ENCODE measurements around the gene IL22RA2. TPM values are rescaled to one million over a fixed set of nuclear protein-coding genes. Genes with fewer than 3 reads are reported as not detected.

The IL22RA2 gene
- total RNA-seq, 2 donors from 2014 or later, result not detected

- WGBS, result 88% methylated on average over 3 of the region's 3 CpGs
- intact Hi-C loops (cut with DNase I), result no loop called here
- Histone ChIP-seq H3K36me3 (no peaks in the 10 kb centered on the region), H3K27me3 (replicated peaks; ENCODE audit: insufficient read depth) (no peaks in the 10 kb centered on the region), H3K4me3 (no peak overlapping the region), H3K27ac (no peak overlapping the region), H3K9me3 (no peaks in the 10 kb centered on the region), H3K4me1 (replicated peaks) (no peaks in the 10 kb centered on the region)
- TF ChIP-seq POLR2A (IDR thresholded peaks at IDR 0.05) (no peak), POLR2AphosphoS5 (IDR thresholded peaks at IDR 0.05) (no peak), CTCF (IDR thresholded peaks at IDR 0.05) (no peak)
- no peak for DNase-seq (ENCODE audit: low spot score)
These were observed 68.5 kb downstream of the IL22RA2 start for GRCh38 chr6:137104926-137105325.

GRCh38 chr6:137102851-137103492 is 70.5 kb downstream of the IL22RA2 start:
- Histone ChIP-seq H3K9me3 (no peaks in the 10 kb centered on the region), H3K4me3 (no peak overlapping the region), H3K27me3 (replicated peaks; ENCODE audit: insufficient read depth) (no peaks in the 10 kb centered on the region), H3K4me1 (replicated peaks) (no peaks in the 10 kb centered on the region), H3K27ac (no peak overlapping the region), H3K36me3 (no peaks in the 10 kb centered on the region)
- DNase-seq (ENCODE audit: low spot score), result no peak
- no peak for TF ChIP-seq POLR2A (IDR thresholded peaks at IDR 0.05)
- intact Hi-C loops (cut with DNase I), result no loop called here

GRCh38 chr6:137102050-137102848 is 71.2 kb downstream of the IL22RA2 start:
- TF ChIP-seq POLR2AphosphoS5 (IDR thresholded peaks at IDR 0.05), result no peak
- TF ChIP-seq POLR2A (IDR thresholded peaks at IDR 0.05), result no peak
- no peak for TF ChIP-seq CTCF (IDR thresholded peaks at IDR 0.05)
- intact Hi-C loops (cut with DNase I), result no loop called here
- no peaks in the 10 kb centered on the region for H3K4me1 ChIP-seq (replicated peaks)
- H3K27me3 ChIP-seq (replicated peaks; ENCODE audit: insufficient read depth), result no peaks in the 10 kb centered on the region
- H3K4me3 ChIP-seq, result no peak overlapping the region
- no peak for DNase-seq (ENCODE audit: low spot score)
- WGBS, result 97% methylated on average over 3 of the region's 3 CpGs
- H3K36me3 ChIP-seq, result no peaks in the 10 kb centered on the region
- H3K9me3 ChIP-seq, result no peaks in the 10 kb centered on the region
- no peak overlapping the region for H3K27ac ChIP-seq

- Histone ChIP-seq H3K27me3 (replicated peaks; ENCODE audit: insufficient read depth) (no peaks in the 10 kb centered on the region), H3K36me3 (no peaks in the 10 kb centered on the region), H3K9me3 (no peaks in the 10 kb centered on the region), H3K27ac (no peak overlapping the region), H3K4me1 (replicated peaks) (no peaks in the 10 kb centered on the region), H3K4me3 (no peak overlapping the region)
- no peak for DNase-seq (ENCODE audit: low spot score)
- TF ChIP-seq CTCF (IDR thresholded peaks at IDR 0.05) (no peak), POLR2A (IDR thresholded peaks at IDR 0.05) (no peak), POLR2AphosphoS5 (IDR thresholded peaks at IDR 0.05) (no peak)
- WGBS, result 60% methylated on average over 8 of the region's 8 CpGs
- intact Hi-C loops (cut with DNase I), result loop anchor here (5.0 kb wide), 1 partner anchor 167 kb away; no protein-coding TSS in a partner anchor
These were observed 73.6 kb downstream of the IL22RA2 start for GRCh38 chr6:137099689-137100403.

GRCh38 chr6:137097526-137097925 is 75.9 kb downstream of the IL22RA2 start:
- no peak for TF ChIP-seq POLR2A (IDR thresholded peaks at IDR 0.05)
- Histone ChIP-seq H3K36me3 (no peaks in the 10 kb centered on the region), H3K27ac (no peak overlapping the region), H3K27me3 (replicated peaks; ENCODE audit: insufficient read depth) (no peaks in the 10 kb centered on the region), H3K4me1 (replicated peaks) (no peaks in the 10 kb centered on the region), H3K9me3 (no peaks in the 10 kb centered on the region), H3K4me3 (no peak overlapping the region)
- DNase-seq (ENCODE audit: low spot score), result no peak
- intact Hi-C loops (cut with DNase I), result loop anchor here (5.0 kb wide), 1 partner anchor 170 kb away; no protein-coding TSS in a partner anchor
- 89% methylated on average over 3 of the region's 3 CpGs for WGBS
